PC-3 (cell line): ENCODE measurements around the gene RAD23A.

Source experiments
- CTCF ChIP-seq: fragments of 300-600 bp; sonication (generic); conservative IDR thresholded peaks from 2 replicates; pipeline ENCODE4 v1.5.1; 2017; ENCODE audit warnings: antibody characterized with exemption, low read depth, mild to moderate bottlenecking, low read length
- EZH2 ChIP-seq: fragments of 300-600 bp; sonication (generic); IDR thresholded peaks from one replicate; pipeline ENCODE4 v1.6.1; 2017; ENCODE audit warnings: antibody characterized with exemption, mild to moderate bottlenecking, low read length; ENCODE audit not compliant: unreplicated experiment
- EZH2phosphoT487 ChIP-seq: fragments of 300-600 bp; sonication (generic); IDR thresholded peaks from 2 replicates; pipeline ENCODE4 v1.6.1; 2018; ENCODE audit warnings: mild to moderate bottlenecking, antibody characterized with exemption, low read length, borderline replicate concordance

- TF ChIP-seq CTCF (no peak), EZH2 (no peak), EZH2phosphoT487 (no peak)
Measured at GRCh38 chr19:12932392-12933286, 13.0 kb upstream of the RAD23A start.
